T-helper 17 cell (primary cell): Measurements from ENCODE around the gene MAP3K3. TPM values are rescaled to one million over a fixed set of nuclear protein-coding genes. Genes with fewer than 3 reads are reported as not detected.

ENCODE experiments used
- ATAC-seq: fragments of 150-1000 bp; cut with Tn5 transposase; 2 replicates; pipeline ENCODE4 v1.10.0; 2021; ENCODE audit warnings: mild to moderate bottlenecking, moderate library complexity
- DNase-seq, 3 donors: peaks; one replicate each; pipeline versions ENCODE4 v3.0.0 to v3.0.0-alpha.2; 2020 to 2021
- H3K9me3 ChIP-seq: one replicate; pipeline ENCODE4 v1.7.0; 2013; ENCODE audit warnings: low read length, mild to moderate bottlenecking; ENCODE audit not compliant: control insufficient read depth, poor library complexity, severe bottlenecking
- H3K27ac Mint-ChIP-seq: one replicate; pipeline ENCODE4 v1.8.0; 2022; ENCODE audit warnings: mild to moderate bottlenecking, moderate library complexity, mixed read lengths
- H3K27me3 Mint-ChIP-seq: one replicate; pipeline ENCODE4 v1.8.0; 2022; ENCODE audit warnings: mixed read lengths
- H3K36me3 Mint-ChIP-seq: one replicate; pipeline ENCODE4 v1.8.0; 2022; ENCODE audit warnings: low read depth, mixed read lengths
- H3K4me1 Mint-ChIP-seq: one replicate; pipeline ENCODE4 v1.8.0; 2022; ENCODE audit warnings: mild to moderate bottlenecking, mixed read lengths
- H3K4me3 Mint-ChIP-seq: one replicate; pipeline ENCODE4 v1.8.0; 2022; ENCODE audit warnings: mild to moderate bottlenecking, moderate library complexity, mixed read lengths
- total RNA-seq, 4 donors: library from RNA in 2 of 4; stranded (reverse) in 2 of 4; gene quantifications; one replicate each; pipeline ENCODE4 v1.2.3 and lab custom pipeline; 2022 to 2026

The MAP3K3 gene
- total RNA-seq, 2 donors from 2014 or later, result 74.1 to 85.0 TPM

DNA sequence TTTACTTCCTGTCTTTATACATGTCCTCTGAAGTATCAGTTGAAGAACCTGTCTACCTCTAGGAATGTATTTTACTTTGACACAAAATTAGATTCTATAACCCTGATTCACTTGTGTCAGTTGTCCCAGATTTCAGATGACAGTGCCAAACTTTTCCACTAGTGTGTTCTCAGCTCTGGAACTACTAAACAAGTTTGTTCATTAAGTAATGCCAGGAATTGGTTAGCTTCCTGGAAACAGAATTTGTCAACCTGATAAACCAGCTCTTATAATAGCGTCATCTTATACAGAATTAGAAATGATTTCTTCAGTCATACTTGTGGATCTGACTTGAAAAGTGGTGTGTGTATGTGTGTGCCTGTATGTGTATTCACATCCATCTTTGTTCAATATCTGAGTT, 7.4 kb downstream of the MAP3K3 start:
- ATAC-seq (no peak), DNase-seq (no peak)
- no peak overlapping the region for H3K4me3 Mint-ChIP-seq
- no peaks in the 10 kb centered on the region for H3K36me3 Mint-ChIP-seq
- H3K9me3 ChIP-seq, result no peaks in the 10 kb centered on the region
- H3K27ac Mint-ChIP-seq, result no peak overlapping the region
- no peaks in the 10 kb centered on the region for H3K27me3 Mint-ChIP-seq
- H3K4me1 Mint-ChIP-seq, result peaks cover 50% of the 10 kb centered on the region

DNA sequence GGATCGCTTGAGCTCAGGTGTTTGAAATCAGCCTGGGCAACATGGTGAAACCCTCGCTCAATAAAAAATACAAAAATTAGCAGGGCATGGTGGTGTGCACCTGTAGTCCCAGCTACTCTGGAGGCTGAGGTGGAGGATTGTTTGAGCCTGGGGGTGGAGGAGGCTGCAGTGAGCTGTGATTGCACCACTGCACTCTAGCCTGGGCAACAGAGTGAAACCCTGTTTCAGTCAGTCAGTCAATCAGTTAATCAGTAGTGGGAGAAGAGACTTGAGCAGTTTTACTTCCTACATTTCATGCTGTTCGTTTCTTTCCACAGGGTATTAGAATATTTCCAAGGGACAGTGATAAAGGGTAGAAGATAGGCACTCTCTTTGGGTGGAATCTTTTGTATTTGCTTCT, 8.8 kb downstream of the MAP3K3 start:
- Mint-ChIP-seq H3K4me3 (no peak overlapping the region), H3K27me3 (no peaks in the 10 kb centered on the region), H3K36me3 (peaks cover 5% of the 10 kb centered on the region), H3K4me1 (peaks cover 45% of the 10 kb centered on the region), H3K27ac (no peak overlapping the region)
- no peak for DNase-seq
- ATAC-seq, result no peak
- no peaks in the 10 kb centered on the region for H3K9me3 ChIP-seq

DNA sequence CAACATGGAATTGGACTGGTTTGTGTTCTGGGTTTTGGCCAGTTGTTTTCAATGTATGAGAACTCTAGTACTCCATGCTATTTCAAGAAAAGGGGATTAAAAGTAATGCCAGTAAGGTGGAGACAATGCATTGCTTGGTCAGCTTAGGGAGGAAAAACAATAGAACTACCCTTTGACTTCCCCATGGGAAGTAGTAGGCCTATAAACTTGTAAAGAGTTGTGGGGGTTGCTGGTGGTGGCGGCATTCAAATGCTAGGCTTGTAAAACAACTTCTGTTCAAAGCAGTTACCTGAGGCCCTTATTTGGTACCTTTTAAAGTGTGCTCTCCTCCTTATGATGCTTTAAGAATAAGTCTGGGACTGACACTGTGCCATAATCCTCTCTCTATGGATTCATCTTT, 9.4 kb downstream of the MAP3K3 start:
- no peak for DNase-seq
- Mint-ChIP-seq H3K4me1 (peaks cover 47% of the 10 kb centered on the region), H3K27ac (no peak overlapping the region), H3K4me3 (no peak overlapping the region), H3K36me3 (peaks cover 9% of the 10 kb centered on the region), H3K27me3 (no peaks in the 10 kb centered on the region)
- no peaks in the 10 kb centered on the region for H3K9me3 ChIP-seq
- no peak for ATAC-seq

DNA sequence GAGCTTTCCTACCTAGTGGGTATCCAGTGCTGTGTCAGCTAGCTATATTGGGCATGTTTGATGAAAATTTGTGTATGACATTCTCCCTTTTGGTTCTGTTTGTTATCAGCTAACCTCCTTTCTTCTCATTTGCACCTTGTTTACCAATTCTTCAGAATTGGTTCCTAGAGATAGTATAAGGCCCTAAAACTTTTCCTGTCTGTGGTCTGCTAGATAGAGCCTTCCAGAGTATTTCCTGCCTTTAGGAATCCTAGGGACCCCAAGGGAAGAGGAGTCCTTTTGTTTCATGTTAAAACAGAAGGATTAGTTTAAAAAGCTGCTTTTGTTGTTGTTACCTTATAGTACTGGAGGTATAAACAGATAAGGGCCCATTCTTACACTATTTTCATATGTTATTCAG, 11.5 kb downstream of the MAP3K3 start:
- Mint-ChIP-seq H3K27me3 (no peaks in the 10 kb centered on the region), H3K4me1 (peaks cover 42% of the 10 kb centered on the region), H3K36me3 (peaks cover 9% of the 10 kb centered on the region), H3K27ac (peak overlapping the region; percentile 47), H3K4me3 (no peak overlapping the region)
- no peaks in the 10 kb centered on the region for H3K9me3 ChIP-seq
- ATAC-seq (no peak), DNase-seq (no peak)

DNA sequence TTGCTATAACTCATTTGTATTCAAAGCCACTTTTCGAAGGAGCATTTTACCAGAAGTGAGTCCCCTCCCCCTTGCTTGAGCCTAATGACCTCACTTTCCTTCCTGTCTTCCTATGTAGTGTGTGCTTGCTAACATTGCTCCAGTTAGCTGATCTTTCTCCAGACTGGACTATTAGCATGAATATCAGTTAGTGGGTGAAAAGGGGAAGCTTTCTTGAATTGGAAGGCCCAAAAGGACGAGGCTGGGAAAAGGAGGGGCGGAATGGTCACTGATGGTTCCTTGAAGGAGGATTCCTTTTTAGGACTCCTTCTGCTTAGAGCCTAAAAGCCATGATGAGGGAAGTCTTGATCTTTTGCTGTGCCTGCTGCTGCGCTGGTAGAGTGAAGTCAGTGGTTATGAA, 11.9 kb downstream of the MAP3K3 start:
- Mint-ChIP-seq H3K36me3 (peaks cover 9% of the 10 kb centered on the region), H3K4me3 (no peak overlapping the region), H3K4me1 (peaks cover 45% of the 10 kb centered on the region), H3K27ac (peak overlapping the region; percentile 47), H3K27me3 (no peaks in the 10 kb centered on the region)
- DNase-seq, result no peak
- ATAC-seq, result no peak
- no peaks in the 10 kb centered on the region for H3K9me3 ChIP-seq

DNA sequence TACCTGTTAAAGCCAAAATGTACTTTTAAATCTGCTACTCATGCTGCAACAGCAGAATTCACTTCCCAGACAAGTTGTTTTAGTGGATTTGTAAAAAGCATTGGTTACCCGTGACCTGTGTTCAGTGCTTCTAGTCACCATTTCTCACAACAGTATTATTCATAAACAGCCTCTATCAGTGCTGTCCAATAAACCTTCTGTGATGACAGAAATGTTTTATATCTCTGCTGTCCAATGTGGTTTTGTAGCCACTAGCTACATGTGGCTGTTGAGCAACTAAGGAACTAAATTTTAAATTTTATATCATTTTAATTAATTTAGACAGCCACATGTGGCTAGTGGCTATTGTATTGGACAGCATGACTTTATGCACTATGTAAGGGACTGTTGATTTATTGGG, 12.6 kb downstream of the MAP3K3 start:
- peak overlapping the region; percentile 43 for H3K27ac Mint-ChIP-seq
- peaks cover 9% of the 10 kb centered on the region for H3K36me3 Mint-ChIP-seq
- no peaks in the 10 kb centered on the region for H3K9me3 ChIP-seq
- no peak overlapping the region for H3K4me3 Mint-ChIP-seq
- no peaks in the 10 kb centered on the region for H3K27me3 Mint-ChIP-seq
- no peak for ATAC-seq
- H3K4me1 Mint-ChIP-seq, result peaks cover 45% of the 10 kb centered on the region
- DNase-seq, result no peak

DNA sequence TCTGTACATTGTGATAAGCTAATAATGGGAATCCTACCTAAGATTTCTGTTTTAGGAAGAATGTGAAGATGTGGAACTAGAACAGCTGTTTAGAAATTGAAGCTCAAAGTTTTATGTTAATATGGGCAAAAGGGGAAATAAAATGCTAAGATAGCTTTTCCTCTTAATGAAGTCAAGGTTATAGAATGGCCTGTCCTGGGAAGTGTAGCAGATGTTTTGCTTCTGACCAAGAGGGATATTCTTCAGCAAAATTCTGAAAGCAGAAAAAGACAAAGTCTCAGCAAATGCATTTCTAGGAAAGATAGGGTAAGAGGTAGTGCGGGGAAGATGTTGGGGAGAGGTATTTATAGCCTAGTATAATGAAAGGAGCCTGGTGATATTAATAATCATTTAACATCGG, 13.1 kb downstream of the MAP3K3 start:
- Mint-ChIP-seq H3K4me3 (no peak overlapping the region), H3K27me3 (no peaks in the 10 kb centered on the region)

DNA sequence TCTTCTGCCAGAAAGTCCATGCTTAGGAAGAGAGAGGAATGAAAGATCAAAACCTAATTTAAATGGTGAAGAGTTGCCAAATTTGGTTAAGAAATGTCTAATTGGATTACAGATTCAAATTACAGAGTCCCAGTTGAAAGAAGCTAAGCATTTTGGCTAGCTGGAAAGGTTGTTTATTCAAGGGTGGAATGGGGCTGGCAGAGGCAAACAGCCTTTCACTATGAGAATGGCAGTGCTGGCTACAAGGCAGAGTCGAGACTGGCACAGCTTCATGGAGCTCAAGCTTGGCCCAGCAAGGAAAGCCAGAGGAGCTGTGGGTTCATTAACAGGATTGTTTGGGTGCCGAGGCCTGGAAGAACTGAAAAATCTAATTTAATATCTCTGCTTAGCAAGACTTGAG, 13.6 kb downstream of the MAP3K3 start:
- no peak for DNase-seq
- ATAC-seq, result no peak
- peaks cover 9% of the 10 kb centered on the region for H3K36me3 Mint-ChIP-seq
- no peaks in the 10 kb centered on the region for H3K27me3 Mint-ChIP-seq
- no peak overlapping the region for H3K4me3 Mint-ChIP-seq
- H3K4me1 Mint-ChIP-seq, result peaks cover 42% of the 10 kb centered on the region
- H3K27ac Mint-ChIP-seq, result no peak overlapping the region
- H3K9me3 ChIP-seq, result no peaks in the 10 kb centered on the region

More for the DNA sequence above, 13.1 kb downstream of the MAP3K3 start:
- DNase-seq (no peak), ATAC-seq (no peak)
- Mint-ChIP-seq H3K4me1 (peaks cover 44% of the 10 kb centered on the region), H3K36me3 (peaks cover 9% of the 10 kb centered on the region), H3K27ac (peak overlapping the region; percentile 43)
- H3K9me3 ChIP-seq, result no peaks in the 10 kb centered on the region

DNA sequence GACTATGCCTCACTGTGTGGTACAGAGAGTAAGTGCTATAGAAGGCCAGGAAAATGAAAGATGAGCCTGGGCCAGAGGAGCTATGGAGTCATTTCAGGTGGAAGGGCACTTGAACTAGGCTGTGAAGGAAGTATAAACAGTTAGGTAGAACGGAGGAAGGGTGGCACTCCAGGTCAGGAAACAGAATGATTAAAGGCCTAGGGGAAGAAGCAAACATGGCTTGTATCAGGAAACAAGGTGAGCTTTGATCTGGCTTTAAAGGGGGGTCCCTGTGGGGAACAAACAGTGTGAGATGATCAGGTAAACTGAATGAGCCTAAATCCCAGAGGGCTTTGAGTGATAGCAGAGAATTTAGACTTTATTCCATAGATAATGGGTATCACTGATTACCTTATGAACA, 16.9 kb downstream of the MAP3K3 start:
- Mint-ChIP-seq H3K27me3 (no peaks in the 10 kb centered on the region), H3K27ac (peak overlapping the region; percentile 71), H3K36me3 (peaks cover 9% of the 10 kb centered on the region), H3K4me1 (peaks cover 29% of the 10 kb centered on the region), H3K4me3 (no peak overlapping the region)
- no peaks in the 10 kb centered on the region for H3K9me3 ChIP-seq
- DNase-seq, result no peak
- ATAC-seq, result no peak

DNA sequence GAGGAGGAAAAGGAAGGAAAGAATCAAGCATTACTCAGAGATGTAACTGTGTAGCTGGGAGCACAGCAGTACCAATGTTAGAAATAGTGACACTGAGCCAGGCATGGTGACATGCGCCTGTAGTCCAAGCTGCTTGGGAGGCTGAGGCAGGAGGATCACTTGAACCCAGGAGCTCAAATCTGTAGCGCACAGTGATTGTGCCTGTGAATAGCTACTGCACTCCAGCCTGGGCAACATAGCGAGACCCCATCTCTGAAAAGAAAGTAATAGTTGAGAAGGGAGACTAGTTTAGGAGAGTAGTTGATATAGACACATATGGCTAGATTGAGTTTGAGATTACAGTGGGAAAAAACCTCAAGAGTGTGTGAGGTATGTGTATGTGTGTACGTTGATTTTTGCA, 17.8 kb downstream of the MAP3K3 start:
- DNase-seq (no peak), ATAC-seq (no peak)
- Mint-ChIP-seq H3K27ac (no peak overlapping the region), H3K4me3 (no peak overlapping the region), H3K36me3 (peaks cover 11% of the 10 kb centered on the region), H3K27me3 (no peaks in the 10 kb centered on the region), H3K4me1 (peaks cover 30% of the 10 kb centered on the region)
- H3K9me3 ChIP-seq, result no peaks in the 10 kb centered on the region

DNA sequence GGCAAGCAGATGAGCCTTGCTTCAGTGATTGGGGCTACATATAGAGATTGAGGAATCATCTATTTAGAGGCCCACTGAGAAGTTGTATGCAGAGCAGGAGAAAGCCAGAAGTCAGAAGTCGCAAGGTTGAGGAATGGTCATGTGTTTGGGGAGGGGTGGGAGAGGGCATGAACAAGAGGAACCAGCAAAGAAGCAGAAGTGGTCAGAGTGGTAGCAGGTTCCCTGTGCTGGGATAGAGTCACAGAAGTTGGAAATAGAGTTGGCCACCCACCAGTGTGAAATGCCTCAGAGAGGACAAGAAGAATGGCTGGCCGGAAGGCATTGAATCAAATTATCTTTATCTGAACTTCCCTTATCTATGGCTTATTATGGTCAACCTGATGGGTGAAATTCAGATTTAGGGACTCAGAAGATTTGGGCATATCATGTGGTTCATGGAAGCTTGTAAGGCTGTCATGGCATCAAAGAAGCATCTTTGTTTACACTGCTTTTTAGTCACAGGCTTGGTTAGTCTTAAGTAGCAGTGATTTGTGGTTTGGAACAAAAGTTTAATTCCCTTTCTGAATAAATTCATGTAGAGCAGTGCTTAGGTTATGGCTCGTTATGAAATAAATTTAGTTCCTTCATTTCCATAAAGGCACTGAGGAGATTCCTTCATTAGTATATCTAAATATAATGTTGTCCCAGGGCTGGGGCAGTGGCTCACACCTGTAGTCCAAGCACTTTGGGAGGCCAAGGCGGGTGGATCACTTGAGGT, 19.7 kb downstream of the MAP3K3 start:
- Mint-ChIP-seq H3K36me3 (peaks cover 6% of the 10 kb centered on the region), H3K4me1 (peaks cover 21% of the 10 kb centered on the region), H3K27ac (no peak overlapping the region), H3K27me3 (no peaks in the 10 kb centered on the region), H3K4me3 (no peak overlapping the region)
- no peak for ATAC-seq
- DNase-seq, result no peak
- no peaks in the 10 kb centered on the region for H3K9me3 ChIP-seq

DNA sequence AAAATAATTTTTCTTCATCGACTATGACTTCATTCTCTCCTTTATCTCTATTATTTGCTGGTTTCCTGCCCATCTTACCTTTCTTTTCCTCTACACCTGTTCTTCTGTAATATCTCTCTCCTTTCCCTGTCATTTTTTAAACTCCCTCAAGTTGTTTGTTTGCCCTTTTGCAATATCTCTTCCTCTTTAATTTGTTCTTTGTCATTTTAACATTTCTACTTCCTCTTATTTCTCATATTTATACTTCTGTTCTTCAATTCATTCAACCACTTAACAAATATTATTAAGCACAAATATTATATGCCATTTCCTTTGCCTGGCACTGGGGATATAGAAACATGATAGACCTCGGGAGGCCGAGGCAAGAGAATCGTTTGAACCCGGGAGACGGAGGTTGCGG, 22.6 kb downstream of the MAP3K3 start:
- peaks cover 14% of the 10 kb centered on the region for H3K4me1 Mint-ChIP-seq
- H3K27ac Mint-ChIP-seq, result no peak overlapping the region

DNA sequence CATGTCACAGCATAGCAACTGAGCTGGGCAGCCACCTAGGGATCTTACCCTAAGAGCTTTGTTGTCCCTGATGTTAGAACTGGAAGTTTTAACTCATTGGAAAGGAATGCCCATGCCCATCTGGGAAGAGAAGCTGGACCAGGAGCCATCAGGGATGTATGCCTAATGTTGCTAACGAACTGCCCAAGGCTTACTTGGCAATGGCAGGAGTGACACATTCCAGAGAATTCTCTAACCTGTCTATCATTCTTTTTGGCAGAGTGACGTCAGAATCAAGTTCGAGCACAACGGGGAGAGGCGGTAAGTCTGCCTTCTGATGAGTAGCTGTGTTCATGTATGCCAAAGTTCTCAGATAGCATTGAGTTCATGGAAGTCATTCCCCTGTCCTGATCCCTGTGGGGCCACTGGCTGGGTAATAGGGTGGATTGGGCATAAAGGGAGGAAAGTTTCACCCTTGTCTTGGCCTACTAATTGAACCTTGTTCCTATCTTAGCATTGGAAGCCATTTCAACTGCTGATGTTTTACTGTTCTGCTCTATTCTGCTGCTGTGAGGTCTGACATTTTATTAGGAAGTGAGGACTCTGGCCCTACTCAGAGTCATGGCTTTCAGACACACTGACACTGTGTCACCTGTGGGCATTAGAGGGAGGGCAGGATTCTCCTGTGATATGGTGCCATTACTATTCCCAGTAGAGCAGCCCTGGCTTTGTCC, 23.7 kb downstream of the MAP3K3 start:
- no peak overlapping the region for H3K27ac Mint-ChIP-seq
- H3K4me3 Mint-ChIP-seq, result no peak overlapping the region
- ATAC-seq (no peak), DNase-seq (no peak)
- peaks cover 6% of the 10 kb centered on the region for H3K36me3 Mint-ChIP-seq
- H3K4me1 Mint-ChIP-seq, result peaks cover 15% of the 10 kb centered on the region
- H3K27me3 Mint-ChIP-seq, result no peaks in the 10 kb centered on the region
- H3K9me3 ChIP-seq, result no peaks in the 10 kb centered on the region

More for the DNA sequence above, 22.6 kb downstream of the MAP3K3 start:
- peaks cover 6% of the 10 kb centered on the region for H3K36me3 Mint-ChIP-seq
- H3K27me3 Mint-ChIP-seq, result no peaks in the 10 kb centered on the region
- no peak overlapping the region for H3K4me3 Mint-ChIP-seq
- H3K9me3 ChIP-seq, result no peaks in the 10 kb centered on the region
- ATAC-seq, result no peak
- no peak for DNase-seq

DNA sequence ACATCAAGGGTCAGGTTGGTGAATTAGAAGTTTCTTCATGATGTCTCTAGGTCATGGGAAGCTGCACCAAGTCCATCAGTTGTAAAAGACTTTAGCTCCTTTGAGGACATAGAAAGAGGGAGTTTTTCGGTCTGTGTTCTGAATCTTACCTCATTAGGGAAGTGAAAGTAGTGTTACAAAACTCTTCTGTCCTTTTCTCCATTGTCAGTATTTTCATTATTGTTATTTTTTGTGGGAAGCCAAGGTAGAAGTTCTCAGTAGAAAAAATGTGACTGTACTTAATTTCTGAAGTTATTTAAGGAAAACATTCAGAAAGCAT, 24.2 kb downstream of the MAP3K3 start:
- peaks cover 6% of the 10 kb centered on the region for H3K36me3 Mint-ChIP-seq
- peak; percentile 25 for ATAC-seq
- H3K27me3 Mint-ChIP-seq, result no peaks in the 10 kb centered on the region
- no peak overlapping the region for H3K4me3 Mint-ChIP-seq
- H3K9me3 ChIP-seq, result no peaks in the 10 kb centered on the region
- DNase-seq, result no peak
- peaks cover 15% of the 10 kb centered on the region for H3K4me1 Mint-ChIP-seq
- no peak overlapping the region for H3K27ac Mint-ChIP-seq
